GM19463 (cell line): ENCODE measurements around the gene RIMBP2.
"Not testable (repeated sequence)": the region's sequence is repeated elsewhere in the genome, so short reads cannot be mapped to it uniquely, and the experiment has no call there.

Experiments
- ATAC-seq: cut with Tn5 transposase; IDR thresholded peaks from one replicate; pipeline ENCODE4 v1.9.1; 2021; ENCODE audit warnings: mild to moderate bottlenecking, moderate library complexity; ENCODE audit not compliant: unreplicated experiment

The RIMBP2 gene

DNA sequence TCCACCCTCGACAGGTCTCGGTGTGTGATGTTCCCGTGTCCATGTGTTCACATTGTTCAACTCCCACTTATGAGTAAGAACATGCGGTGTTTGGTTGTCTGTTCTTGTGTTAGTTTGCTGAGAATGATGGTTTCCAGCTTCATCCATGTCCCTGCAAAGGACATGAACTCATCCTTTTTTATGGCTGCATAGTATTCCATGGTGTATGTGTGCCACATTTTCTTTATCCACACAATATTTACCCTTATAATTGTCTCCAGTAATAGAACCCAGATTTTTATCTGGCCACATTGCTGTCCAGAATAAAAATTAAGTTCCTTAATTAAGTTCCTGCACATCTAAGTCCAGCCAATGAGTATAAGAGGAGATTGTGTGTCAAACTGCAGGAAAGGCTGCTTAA, 22.3 kb upstream of the RIMBP2 start:
- not testable (repeated sequence) for ATAC-seq

DNA sequence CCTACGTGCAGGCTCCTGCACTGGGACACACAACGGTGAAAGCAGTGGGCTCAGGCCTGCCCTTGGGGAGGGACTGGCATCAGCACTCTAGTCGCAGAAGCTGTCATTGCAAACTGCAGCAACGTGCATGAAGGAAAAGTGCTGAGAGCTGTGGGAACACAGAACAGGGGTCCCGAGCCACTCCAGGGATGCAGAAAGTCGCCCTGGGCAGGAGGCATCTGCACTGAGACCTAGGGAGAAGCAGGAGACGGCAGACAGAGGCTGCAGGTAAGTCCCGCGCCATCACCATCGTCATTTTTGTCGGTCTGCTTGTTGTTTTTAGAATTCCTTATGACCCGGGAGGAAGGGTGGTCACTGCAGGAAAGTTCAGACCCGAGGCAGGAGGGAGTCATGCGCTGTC, 21.6 kb upstream of the RIMBP2 start:
- ATAC-seq = no peak

DNA sequence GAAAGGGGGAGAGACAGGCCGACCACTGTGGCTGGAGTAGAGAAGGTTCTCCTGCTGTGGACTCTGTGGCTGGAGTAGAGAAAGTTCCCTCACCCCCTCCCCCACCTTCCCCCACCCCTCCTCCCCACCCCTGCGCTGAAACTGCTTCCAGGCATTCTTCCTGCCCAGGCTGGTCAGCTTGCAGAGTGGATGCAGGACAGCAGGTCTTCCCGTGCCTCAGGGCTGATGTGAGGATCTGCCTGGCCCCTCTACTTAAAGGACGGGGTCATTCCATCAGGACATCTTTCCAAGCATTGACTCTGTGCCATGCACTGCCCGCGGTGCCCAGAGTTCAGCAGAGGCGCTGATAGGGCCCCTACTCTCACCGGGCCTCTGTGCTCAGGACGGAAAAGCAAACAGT, 13.2 kb upstream of the RIMBP2 start:
- ATAC-seq = no peak

DNA sequence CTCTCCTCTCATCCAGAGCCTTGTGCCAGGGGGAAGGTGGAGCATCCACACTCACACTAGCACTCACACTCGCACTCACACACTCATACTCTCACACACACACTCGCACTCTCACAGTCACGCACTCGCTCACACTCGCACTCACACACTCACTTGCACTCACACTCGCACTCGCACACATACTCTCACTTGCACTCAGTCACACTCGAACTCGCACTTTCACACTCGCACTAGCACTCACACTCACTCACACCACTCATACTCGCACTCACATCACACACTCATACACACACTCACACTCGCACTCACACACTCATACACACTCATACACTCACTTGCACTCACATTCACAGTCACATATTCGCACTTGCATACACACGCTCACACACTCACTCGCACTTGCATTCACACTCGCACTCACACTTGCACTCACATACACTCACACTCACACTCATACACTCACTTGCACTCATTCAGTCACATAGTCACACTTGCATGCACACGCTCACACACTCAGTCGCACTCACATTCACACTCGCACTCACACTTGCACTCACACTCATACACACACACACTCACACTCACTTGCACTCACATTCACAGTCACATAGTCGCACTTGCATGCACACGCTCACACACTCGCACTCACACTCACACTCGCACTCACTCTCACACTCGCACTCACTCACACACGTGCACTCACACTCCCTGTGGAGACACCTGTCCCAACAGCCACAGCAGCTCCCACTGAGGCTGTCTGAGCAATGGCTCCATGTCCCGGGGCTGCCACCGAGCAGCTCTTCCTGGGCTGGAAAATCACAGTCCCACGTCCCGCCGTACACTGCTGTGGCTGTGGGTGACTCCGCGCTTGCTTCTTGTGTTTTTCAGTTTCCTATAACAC, 12.3 kb upstream of the RIMBP2 start:
- ATAC-seq = no peak

DNA sequence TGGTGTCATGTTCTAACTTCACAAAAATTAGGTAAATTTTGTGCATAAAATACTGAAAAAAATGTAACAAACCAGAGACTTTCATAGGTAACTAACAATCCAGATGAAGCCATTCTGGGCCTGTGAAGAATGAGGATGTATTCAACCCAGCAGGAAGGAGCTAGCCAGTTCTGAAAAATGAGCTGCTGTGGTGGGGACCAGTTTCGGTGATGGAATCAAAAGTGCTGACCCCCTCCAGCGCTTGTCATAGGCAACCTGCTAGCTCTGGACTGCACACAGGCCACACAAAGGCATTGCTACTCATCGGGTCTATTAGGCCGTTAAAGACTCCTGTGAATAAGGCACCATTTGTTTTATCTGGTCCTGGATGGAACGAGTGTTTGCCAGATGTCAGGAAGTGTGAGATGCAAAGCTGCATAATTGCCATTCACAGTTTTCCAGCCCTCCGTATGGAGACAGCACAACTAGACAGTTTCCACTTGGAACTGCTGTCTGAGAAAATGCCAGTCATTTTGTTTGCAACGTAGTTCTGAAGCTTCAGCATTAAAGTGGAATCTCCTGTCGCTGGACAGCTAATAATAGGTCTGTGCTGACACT, 3.3 kb upstream of the RIMBP2 start:
- no peak for ATAC-seq

DNA sequence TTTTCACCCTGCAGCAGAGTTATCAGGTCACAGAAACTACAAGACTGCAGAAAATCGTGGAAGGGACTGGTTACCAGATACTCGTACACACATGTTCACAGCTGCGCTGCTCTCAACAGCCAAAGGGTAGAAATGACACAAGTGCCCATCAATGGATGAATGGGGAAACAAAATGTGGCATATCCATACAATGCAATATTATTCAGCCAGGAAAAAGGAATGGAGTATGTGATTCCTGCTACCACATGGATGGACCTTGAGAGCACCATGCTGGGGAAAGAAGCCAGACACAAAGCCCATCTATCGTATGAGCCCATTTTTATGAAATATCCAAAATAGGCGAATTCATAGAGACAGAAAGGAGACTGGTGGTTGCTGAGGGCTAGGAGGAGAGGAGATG, 1.7 kb upstream of the RIMBP2 start:
- ATAC-seq = no peak

DNA sequence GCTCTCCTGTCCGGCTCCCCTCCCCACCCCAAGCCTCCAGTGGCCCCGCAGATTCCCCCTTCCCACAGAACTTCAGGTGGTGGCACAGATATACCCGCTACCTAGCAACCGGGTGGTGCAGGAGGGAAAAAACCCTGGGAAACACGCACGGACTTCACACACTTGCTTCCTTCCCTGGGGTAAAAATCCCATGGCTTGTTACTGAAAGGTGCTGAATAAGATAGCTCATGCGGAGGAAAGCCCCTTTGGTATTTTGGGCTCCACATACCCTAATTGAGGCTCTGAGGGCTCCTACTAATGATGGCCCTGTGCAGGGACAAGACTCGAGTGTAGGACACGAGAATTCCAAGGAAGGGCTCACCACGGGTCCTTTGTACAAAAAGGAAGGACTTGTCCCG, 869 bp upstream of the RIMBP2 start:
- ATAC-seq = no peak

DNA sequence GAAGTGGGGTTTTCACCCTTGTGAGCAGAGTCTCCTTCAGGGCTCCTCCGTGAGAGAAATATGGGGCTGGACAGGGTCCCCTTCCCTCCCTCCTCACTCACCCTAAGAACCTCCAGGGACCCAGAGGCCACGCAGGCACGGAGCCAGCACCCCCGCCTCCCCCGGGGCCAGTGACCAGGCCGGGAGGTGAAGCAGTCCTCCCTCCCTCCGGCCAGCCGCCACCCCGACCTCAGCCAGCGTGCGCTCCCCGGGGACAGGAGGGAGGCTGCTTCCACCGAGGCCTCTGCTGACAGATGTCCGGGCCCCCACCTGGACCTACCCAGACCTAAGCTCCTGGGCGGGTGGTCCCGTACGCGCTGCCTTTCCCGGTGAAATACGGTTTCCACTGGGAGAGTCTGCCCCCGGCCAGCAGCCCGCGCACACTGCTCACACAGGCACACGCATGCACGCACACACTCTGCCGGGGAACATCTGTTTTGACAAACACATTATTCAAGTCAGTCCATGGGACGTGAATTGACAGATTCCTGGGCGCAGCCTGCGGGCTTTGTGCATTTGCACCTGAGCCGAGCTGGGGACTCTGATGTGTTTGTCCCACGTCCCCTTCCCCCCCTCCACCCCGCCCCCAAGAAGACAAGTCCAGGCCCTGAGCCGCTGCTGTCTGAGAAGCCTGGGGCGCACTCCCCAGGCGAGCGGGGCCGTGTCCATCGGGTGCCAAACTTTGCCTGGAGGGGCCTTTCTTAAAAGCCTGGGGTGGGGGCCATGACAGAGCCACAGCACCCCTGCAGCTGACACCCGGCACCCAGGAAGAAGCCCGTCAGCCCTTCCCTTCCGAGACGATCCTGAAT, 725 bp downstream of the RIMBP2 start:
- ATAC-seq = no peak

DNA sequence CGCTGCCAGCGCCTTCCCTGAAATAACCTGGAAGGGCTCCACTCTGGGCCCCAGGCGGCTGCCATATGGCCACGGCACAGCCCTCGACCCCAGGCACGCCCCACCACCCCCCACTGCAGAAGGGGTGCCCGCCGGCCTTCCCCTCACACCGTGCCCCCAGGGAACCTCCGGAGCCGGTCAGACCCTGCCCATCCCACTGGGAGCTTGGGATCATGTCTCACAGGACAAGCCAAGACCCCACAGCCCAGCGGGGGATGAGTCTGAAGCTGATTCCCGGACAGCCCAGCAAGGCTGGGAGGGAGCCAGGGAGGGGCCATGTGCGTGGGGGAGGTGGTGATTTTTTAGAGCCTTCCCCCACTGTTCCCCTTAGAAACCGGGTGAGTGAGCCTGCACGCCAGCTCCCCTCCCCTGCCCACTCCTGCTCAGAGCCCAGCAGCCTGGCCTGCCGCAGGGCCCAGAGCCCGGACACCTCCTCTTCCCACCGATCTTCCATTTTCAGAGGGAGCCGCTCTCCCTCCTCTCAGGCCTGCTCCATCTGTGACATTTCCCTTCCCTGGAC, 1.4 kb downstream of the RIMBP2 start:
- no peak for ATAC-seq

DNA sequence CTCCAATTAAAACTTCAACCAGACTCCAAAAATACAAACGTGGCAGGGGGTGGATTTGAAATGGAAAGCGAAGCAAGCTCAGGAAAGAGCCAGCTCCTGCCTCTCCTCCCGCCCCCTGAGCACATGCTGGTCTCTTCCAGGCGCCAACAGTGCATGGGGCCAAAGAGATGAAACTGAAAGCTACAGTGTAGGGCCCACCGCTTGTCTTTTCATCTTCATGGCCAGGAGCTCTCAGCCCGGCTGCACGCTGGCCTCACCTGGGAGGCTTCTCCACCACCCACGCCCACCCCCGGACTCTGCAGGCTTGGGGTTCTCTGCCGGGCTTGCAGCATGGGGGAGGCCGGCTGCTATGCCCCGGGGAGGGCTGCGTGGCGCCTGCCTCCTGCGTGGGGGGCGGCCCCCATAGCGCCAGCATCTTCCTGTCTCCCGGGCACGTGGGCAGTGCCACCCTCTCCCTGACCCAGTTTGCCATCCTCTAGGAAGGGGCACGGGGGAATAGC, 2.0 kb downstream of the RIMBP2 start:
- no peak for ATAC-seq

DNA sequence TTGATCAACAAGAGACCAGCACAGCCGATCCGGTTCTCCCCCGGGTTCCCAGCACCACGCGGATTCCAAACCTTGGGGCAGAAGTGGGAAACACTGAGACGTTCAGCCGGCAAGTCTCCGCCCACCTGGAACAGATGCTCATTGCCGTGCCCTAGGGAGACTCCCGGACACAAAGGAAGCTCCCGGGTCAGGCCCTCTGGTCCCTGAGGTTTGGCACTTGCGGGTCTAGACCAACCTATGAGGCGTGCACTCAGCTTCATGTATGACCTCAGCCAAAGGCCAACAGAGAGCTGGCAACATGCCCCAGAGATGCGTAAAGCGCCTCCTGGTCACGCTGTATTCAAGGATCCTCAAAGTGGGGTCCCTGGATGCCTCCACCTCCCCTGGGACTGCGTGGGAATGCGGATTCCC, 2.5 kb downstream of the RIMBP2 start:
- no peak for ATAC-seq

DNA sequence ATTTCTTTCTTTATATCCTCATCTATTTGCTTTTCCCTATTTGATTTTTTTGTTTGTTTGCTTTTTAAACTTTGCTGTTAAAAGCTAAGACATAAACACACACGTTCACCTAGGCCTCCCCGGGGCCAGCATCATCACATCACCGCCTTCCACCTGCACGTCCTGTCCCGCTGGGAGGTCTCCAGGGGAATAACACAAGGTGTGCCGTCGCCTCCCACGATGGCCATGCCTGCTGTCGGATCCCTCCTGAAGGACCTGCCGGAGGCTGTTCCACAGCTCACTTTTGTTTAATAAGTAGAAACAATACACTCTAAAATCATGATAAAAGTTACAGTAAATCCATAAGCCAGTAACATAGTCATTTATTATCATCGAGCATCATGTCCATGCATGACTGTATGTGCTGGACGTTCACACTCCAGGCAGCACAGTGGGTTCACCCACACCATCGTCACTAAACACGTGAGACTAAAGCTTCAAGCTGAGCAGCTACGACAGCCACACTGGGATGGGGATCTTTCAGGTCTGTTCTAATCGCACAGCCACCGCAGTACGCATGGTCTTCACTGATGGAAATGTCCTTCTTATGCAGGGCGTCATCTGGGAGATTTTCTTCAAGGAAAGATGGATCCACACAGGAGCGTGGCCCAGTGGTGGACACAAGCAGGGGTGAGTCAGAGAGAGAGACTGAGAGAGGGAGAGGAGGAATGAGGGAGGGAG, 3.6 kb downstream of the RIMBP2 start:
- ATAC-seq = no peak

DNA sequence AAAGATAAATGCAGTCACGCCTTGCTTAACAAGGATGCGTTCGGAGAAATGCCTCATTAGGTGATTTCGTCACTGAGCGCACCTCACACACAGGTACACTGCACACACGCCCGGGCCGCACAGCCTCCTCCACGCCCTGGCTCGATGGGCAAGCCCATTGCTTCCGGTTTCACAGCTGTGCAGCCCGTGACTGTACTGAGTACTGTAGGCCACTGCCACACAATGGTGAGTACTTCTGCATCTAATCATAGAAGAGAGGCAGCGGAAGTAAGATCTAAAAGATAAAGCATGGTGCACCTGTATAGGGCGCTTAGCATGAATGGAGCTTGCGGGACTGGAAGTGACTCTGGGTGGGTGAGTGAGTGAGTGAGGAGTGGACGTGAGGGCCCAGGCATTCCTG, 4.3 kb downstream of the RIMBP2 start:
- ATAC-seq = no peak

DNA sequence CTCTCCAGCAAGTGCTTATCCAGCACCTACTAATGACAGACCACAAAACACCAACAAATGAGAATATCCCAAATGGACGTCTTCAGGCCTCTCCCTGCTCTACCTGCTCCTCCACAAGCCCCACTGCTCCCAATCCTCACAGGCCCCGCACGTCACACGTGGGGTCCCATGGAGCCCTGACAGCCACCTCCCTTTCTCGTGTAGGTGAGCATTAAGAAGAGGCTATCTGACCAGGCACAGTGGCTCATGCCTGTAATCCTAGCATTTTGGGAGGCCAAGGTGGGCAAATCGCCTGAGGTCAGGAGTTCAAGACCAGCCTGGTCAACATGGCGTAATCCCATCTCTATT, 5.4 kb downstream of the RIMBP2 start:
- no peak for ATAC-seq

DNA sequence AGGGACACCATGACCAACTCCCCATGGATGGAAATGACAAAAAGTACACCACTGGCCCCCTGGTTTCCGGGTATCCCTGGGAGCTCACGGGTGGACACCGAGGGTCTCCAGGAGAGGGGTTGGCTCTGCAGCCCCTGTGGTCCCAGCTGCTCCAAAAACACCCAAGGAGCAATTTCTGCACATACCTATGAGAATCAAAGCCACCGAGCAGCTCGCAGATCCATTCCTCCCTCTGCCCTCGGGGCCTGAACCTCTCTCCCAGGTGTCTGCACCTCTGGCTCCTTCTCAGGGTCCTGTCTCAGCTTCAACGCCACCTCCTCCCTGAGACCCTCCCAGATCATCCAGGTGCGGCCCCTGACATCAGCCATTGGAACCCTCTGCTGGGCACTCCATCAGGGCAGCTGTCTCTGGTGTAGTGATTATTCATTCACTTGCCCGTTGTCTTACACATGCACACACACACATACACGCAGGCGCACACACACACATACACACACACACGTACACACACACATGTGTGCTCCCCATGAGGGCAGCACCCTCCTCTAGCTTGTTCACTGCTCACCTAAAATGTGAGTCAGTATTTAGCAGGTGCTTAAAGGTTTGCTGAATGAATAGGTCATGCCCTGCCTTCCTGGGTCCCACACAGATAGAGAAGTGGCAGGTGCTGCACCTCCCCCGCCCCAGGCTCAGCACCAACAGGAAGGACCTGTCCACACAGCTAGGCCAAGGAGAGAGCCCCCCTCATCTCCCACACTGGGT, 5.9 kb downstream of the RIMBP2 start:
- no peak for ATAC-seq

DNA sequence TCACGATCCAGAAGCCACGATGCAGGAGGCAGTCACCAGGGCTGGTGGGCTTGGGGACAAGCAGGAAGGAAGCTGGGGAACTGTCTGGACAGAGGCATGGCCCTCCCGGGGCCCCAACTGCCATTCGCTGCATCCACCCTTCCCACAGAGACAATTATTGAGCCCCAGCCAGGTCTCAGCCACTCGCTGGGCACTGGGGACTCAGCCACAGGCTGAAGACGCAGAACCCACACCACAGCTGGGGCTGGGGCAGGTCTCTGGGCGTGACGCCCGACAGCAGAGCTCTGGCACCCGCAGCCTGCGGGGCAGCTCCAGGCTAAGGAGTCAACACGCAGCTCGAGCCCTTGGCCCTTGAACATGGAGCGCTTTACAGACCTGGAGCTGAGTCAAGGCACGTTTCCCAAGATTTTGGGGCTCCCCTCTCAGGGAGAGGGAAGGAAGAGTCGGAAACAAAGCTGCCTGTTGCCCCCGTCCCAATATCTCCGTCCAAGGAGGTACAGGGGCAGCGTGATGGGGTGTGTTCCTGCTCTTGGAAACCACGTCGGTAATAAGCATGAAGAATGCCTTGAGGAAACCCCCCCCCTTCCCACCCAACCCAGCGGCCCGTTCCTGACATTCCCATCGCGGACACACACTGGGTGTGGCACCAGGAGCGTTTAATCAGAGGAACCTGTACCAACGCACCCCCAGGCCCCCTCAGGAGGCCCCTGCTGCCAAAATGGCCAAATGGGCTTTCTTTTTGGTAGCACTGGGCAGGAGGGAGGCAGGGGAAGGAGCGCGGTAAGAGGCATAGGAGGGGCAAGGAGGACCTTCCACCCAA, 6.7 kb downstream of the RIMBP2 start:
- no peak for ATAC-seq

DNA sequence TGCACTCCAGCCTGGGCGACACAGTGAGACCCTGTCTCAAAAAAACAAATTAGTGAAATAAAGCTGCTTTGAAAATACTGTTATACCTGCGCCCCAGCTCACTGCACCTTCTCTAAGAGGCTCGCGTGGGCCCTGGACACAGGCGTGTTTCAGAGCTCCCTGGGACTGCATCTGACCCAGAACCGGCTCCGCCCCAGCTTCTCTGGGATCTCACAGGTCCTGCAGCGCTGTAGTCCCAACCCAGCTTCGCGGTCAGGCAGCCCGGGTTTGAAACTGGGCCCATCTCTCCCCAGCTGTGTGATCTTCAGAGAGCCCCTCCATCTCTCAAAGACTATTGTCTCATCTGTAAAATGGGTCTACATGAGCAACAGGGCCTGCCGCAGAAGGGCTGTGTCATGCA, 7.5 kb downstream of the RIMBP2 start:
- ATAC-seq = no peak

DNA sequence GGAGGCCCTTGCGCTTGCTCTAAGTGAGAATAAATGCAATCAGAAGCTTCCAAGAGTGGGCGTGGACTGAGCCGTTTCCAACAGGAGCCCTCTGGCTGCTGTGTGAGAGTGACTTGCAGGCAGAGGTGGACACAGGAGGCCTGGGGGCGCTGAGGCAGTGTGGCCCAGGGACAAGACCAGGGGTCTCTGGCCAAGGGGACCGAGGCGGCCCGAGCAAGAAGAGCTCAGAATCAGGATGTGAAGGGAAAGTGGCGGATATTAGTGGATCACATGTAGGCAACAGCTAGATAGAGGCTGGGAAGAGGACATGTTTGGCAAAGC, 8.6 kb downstream of the RIMBP2 start:
- no peak for ATAC-seq

DNA sequence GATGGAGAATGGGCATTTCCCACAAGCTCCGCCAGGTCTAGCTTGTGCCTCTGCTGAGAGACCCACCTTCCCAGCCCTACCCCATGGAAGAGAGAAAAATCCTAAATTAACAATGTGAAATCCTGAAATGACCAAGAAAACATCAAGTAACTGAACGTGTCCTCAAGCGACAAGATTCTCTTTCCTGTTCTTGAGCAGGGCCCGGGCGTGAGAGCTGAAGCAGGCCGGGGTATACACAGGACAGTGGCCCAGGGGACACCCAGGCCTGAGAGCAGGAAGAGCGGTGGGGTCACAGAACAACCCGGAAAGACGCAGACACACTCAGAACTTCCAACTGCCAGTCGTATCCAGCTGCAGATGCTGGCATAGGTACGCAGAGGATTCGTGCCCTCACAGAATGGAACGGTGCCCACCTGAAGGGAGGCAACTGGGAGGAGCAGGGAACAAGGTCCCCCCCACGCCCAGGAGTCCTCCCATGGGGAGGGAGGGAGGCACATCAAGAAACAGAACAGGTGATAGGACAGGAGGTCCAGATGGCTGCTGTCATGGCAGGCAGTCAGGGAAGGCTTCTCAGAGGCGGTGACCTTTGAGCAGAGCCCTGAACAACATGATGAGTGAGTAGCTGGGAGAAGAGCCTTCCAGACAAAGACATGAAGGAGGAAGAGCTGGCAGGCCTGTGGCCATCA, 9.1 kb downstream of the RIMBP2 start:
- ATAC-seq = no peak
